SKM-1 treated with dmso at 0.1 percent for 144 hours (cell line): ENCODE measurements around the gene EPB42.
A peak's percentile ranks its signal among the peaks of the same experiment; 100 is the strongest.

ENCODE experiments used
- DNase-seq: peaks from one replicate; lab custom pipeline; 2025; ENCODE audit not compliant: unreplicated experiment; lab: John Stamatoyannopoulos, UW

Gene EPB42

DNA sequence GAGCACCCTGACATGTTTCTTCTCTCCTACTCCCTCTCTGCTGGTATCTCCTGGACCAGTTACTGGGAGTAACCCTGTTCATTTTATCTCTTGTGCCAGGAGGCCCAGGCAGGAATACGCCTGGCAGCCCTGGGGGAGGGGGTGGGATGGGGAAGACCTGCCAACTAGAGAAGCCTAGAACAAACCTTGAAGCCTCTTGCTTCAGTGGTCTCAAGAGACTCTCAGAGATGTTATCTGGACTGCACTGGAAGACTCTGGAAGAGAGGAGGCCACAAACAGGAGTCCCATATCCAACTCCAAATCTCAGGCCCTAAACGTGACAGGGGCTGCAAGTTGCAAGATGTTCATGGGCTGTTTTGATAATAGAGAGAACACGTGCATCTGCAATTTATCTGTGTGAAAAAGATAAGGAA is at the start of gene EPB42:
EPB42 (minus strand) TSS at position 28 of the 413 bp plus-strand sequence. CDS start 193 bp downstream, outside the sequence.
- no peak for DNase-seq

- no peak for DNase-seq
These were observed 49.4 kb upstream of the EPB42 start for GRCh38 chr15:43270113-43270665.

GRCh38 chr15:43268111-43269105 is 47.6 kb upstream of the EPB42 start:
- DNase-seq = no peak

DNA sequence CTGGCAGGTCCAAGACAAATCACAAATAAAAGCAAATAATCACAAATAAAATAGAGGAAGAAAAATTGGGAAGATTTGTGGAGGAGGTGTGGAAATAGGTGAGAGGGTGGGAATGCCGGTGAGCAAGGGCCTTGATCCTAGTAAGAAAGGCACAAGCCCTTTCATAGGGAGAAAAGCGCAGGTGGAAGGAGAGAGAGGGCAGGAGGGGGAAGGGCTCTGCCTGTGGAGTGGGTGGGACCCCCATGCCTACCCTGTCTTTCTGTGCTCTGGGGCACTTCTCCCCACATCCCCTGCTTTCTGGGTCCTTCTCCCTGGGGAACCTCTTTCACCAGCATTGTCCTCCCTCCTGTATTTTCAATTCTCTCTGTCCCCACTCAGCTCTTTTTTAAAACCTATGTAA is 46.6 kb upstream of the EPB42 start:
- DNase-seq = no peak

DNA sequence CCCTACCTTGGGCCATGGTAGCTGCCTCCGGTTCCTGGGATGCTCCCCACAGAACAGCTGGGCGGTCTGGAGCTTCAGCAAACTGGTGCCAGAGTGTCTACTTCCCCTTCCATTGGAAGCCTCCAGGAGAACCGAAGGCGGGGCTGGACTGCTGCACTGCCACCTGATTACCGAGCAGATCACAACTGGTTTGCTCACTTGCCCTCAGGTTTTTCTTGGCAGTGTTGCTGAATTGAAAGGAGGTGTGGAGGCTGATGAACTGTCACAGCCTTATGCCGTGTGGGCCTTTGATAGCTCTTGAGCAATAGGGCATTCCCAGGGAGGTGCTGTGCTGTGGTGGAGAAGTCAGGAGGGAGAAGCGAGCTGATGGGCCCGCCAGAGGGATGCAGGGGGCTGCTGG is 46.0 kb upstream of the EPB42 start, which contains the start of gene TGM5:
TGM5 (minus strand) TSS at position 95 of the 400 bp plus-strand sequence; CDS start at position 16, 79 bp downstream.
- no peak for DNase-seq

DNA sequence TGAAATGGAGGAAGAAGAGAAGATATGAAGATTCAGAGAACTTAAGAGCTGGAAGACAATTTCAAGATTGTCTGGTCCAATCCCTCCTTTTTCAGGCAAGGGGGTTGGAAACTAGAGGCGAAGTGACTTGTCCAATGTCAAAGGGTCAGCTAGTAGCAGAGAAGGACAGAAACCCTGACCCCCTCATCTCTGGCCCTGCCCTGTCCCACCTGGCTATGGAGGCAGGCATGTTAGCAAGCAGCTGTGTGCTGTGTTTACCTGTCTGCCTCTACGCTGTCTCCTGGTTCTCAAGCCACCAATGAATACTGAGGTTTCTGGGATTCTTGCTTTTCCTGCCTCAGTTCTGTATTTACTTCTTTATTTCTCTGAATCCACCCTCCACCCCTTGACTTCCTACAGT is 45.6 kb upstream of the EPB42 start:
- DNase-seq = no peak

- no peak for DNase-seq
These were observed 39.3 kb upstream of the EPB42 start for GRCh38 chr15:43260011-43260615.

GRCh38 chr15:43258781-43259180 is 38.0 kb upstream of the EPB42 start:
- DNase-seq = no peak

DNA sequence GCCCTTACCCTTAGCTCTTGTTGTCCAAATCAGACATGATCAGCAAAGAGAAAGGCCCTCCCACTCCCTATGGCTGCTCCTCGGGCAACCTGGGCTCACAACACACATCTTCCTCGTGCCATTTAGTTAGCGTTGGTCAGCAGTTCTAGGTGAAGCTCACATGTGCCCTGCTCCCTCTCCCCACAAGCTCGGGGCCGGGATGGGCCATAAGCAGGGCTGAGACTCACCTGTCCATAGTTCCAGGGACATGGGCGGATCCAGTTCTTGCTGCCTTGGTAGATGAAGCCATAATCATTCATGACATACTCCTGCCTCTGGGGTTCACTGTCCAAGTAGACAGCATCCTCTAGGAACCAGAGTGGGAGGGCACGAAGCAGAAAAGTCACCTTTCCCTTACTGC is 35.5 kb upstream of the EPB42 start:
- no peak for DNase-seq

DNA sequence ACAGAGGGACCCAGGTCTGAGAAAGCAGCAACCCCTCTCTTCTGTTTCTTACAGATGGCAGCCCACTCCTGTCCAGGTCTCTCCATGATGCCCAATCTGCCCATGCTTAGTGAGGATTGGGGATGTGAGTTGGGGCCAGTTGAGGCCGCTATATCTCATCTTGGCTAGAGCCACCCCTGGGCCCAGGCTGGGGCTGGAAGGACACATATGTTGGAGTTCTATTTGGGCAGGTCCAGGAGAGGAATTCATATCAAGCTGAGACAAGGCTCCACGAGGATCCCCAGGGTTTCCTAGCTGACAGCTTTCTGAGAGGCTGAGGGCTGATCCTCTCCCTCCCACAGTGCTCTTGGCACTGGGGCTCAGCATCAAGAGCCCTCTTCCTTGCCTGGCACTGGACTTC is 34.6 kb upstream of the EPB42 start:
- no peak for DNase-seq

DNA sequence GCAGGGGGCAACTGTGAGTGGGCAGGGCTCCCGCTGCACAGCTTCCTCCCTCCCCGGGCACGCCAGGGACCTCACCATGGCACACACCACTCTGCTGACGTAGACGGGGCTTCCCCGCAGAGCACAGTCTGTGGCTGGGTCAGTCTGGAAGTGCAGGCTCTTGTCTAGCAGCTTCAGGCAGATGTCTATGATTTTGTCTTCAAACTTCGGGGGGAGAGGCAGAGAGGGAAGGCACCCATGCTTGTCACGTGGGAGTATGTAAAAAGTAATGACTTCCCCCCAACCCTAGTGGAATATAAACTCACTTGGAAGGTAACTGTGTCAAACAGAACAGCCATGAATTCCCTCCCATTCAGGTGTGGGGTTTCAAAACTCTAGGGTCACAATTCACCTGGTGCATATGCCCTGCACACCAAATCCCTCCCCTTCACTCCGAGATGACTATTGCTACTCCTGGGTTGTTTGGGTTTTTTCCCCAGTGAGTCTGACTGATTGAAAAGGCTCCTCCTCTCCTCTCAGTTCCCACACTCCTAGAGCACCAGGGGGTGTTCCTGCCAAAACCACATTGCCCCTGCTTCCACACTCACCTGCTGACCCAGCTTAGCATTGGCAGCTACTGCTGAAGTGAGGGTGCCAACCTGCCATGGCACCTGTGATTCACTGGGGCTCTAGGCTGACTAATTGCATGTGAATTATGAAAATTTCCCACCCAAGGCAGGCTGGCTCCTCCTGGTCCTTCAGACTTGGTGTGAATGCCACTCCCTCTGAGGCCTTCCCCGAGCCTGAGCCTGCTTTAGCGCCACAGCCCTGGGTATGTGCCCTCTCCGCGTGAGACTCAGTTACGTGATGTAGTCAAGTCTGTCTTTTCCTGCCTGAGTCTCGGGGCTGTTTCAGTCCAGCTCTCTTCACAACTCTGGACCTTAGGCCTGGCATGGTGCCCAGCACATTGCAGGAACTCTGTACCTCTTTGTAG is 32.9 kb upstream of the EPB42 start:
- no peak for DNase-seq

- no peak for DNase-seq
These were observed 31.0 kb upstream of the EPB42 start for GRCh38 chr15:43251871-43252250.

DNA sequence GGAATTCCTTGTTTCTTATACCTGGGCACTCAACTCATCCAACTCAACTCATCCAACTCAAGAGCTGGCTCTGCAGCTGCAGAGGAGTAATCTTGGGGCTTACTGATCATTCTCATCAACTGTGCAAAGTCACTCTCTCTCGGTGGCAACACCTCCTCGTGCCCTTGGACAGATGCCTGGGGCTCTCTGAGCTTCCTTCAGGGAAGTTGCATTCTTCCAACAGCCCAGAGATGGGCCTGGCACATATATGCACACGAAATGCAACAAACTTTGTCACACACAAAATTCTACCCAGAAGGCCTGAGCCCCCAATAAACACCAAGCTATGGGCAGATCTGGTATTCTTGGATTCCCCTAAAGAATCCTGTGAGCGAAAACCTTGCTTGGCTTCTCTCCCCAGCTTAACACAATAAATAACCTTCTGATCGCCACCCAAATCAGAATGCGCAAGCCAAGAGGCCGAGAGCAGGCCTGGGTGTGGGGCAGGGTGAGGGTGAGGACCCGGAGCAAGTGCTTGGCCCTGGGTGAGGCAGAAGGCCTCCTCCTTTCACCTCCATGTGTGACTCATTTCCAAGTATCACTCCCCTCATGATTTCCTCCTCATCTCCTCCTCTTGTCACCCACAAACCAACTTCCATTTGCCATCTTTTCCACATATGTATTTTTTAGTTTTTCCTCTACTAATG is 30.5 kb upstream of the EPB42 start:
- DNase-seq = no peak

- DNase-seq = no peak
These were observed 30.0 kb upstream of the EPB42 start for GRCh38 chr15:43250785-43251184.

DNA sequence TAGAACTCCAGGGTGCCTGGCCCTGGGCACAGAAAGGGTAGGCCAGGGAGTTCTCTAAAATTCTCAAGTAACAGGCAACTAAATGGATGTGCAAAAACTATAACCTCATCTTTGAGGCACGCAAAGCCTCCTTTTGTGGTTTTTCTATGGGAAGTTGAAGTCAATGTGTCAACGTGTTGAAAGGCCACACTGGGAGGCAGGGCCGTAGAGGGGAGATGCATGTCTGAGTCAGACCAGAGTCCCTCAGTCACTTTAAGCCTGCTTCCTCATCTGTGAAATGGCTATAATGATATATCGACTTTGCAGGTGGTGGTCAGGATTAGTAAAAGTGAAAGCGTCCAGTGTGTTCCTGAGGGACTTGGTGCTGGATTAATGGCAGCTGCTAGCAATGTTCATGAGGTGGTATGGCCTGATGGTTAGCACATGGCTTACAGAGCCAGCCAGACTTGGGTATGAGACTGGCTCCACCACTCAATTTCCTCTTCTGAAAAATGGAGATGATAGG is 28.9 kb upstream of the EPB42 start:
- peak; percentile 97 for DNase-seq

DNA sequence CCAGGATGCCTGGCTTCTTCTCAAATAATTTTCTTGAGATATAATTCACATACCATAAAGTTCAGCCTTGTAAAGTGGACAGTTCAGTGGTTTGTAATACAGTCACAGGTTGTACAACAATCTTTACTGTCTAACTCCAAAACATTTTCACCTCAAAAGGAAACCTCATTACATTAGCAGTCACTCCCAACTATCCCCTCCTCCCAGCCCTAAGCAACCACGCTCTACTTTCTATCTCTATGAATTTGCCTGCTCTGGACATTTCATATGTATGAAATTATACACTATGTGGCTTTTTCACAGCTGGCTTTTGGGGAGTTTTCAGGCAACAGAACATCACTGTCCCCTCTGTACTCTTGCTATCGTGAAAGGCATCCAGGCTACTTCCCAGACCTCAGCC is 28.4 kb upstream of the EPB42 start:
- no peak for DNase-seq

- DNase-seq = no peak
These were observed 25.5 kb upstream of the EPB42 start for GRCh38 chr15:43246261-43246774.

DNA sequence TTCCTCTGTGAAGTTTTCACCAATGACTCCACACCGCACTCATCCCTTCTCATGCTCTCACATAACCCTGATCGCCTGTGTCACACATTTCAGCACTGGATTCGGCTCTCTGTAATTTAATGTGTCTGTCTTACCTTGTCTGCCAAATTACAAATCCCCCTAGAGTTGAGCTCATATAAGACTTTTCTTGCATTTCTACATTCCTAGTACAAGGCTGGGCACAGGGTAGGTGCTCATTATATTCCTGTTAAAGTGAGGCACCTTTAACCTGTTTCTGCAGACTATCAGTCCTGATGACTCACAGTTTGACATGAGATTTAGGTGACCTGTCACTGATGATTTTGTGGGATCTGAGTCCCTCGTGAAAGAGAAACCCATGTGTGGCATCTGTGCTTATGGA is 23.3 kb upstream of the EPB42 start:
- DNase-seq = no peak

DNA sequence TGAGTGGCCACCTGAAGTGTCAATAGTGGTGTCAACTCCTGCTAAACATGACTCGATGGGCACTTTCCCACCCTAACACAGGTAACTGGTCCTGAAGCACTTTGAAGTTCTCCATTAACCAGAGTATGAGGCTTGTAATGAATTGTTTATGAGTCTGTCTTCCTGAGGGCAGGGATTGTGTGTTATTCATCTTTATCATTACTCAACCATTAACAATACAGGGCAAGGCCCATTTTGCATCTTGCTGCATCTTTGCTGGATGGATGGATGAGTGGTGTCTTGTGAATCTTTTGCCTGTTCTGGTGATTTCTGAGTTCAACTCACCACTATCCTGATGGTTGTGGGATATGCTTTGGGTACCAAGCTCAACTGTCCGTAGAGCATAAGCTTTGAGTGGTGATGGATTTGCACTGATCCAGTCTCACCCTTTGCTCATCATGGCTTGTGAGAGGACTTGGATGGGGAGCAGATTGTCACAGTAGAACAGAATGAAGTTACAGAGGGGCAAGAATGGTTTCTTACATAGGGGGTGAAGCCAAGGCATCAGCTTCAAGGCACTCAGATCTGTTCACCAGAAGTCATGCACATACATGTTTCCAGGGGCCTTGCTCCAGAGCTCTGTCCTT is 22.3 kb upstream of the EPB42 start:
- DNase-seq = no peak
